Measurements from ENCODE around the gene SLC29A1. TPM values are rescaled to one million over a fixed set of nuclear protein-coding genes. Genes with fewer than 3 reads are reported as not detected.
A peak's percentile ranks its signal among the peaks of the same experiment; 100 is the strongest.

The SLC29A1 gene
- total and polyA plus RNA-seq, 2 of the 8 experiments (the other 6 are each of a cell fraction or from before 2014, with no cell fraction given), result 187 to 558 TPM

DNA sequence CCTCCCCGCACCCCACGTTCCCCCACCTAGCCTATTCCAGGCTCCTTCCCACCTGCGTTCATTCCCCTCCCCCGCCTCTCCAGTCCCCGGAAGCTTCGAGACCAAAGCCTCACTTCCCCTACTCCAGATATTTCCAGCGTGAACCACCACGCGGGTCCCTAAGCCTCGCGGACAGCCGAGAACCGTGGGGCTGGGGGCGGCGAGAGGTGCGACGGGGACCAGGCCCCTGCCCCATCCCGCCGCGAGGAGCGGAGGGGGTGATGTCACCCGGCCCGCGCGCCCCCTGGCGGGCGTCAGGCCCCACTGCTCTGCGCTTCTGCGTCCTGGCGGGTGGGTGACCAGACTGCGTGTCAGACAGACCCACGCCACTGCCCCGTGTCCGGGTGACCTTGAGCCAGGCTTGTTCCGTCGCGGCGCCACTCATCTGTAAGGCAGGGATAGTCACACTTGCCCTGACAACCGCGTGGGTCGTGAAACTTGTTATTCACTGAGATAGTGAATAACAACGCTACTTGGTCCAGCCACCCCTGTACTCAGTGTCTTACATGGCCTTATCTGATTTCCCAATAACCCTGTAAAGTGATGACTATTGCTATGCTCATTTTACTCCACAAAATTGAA, 14.5 kb downstream of the SLC29A1 start (continued):
- TF ChIP-seq HDAC6 (IDR thresholded peaks at IDR 0.05; ENCODE audit: low read depth, low read length) (no peak), RXRA (IDR thresholded peaks at IDR 0.05; ENCODE audit: insufficient read depth, low read depth, low read length) (no peak), CBX5 (IDR thresholded peaks at IDR 0.05; ENCODE audit: low read depth, low read length) (no peak), HDAC2 (IDR thresholded peaks at IDR 0.05; ENCODE audit: borderline replicate concordance in 1 of 2, low read depth in 2 of 2, low read length in 2 of 2) (peak in 1 of 2 experiments; percentile 75; a peak in 1 of 4 replicates), CBX8 (IDR thresholded peaks at IDR 0.05; ENCODE audit: borderline replicate concordance, low read depth, low read length) (no peak), POLR2A (IDR thresholded peaks at IDR 0.05; ENCODE audit: control extremely low read depth in 1 of 2, low read depth in 2 of 2, low read length in 2 of 2) (peak in 1 of 2 experiments; percentile 68; a peak in 2 of 3 replicates), RNF2 (IDR thresholded peaks at IDR 0.05; ENCODE audit: borderline replicate concordance, low read depth, low read length, missing control alignments, poor library complexity, severe bottlenecking) (no peak), CHD1 (IDR thresholded peaks at IDR 0.05; ENCODE audit: low read depth, low read length) (no peak), GTF2F1 (IDR thresholded peaks at IDR 0.05; ENCODE audit: borderline replicate concordance, low read depth, low read length) (no peak)
- TF ChIP-seq, protein P1, sequence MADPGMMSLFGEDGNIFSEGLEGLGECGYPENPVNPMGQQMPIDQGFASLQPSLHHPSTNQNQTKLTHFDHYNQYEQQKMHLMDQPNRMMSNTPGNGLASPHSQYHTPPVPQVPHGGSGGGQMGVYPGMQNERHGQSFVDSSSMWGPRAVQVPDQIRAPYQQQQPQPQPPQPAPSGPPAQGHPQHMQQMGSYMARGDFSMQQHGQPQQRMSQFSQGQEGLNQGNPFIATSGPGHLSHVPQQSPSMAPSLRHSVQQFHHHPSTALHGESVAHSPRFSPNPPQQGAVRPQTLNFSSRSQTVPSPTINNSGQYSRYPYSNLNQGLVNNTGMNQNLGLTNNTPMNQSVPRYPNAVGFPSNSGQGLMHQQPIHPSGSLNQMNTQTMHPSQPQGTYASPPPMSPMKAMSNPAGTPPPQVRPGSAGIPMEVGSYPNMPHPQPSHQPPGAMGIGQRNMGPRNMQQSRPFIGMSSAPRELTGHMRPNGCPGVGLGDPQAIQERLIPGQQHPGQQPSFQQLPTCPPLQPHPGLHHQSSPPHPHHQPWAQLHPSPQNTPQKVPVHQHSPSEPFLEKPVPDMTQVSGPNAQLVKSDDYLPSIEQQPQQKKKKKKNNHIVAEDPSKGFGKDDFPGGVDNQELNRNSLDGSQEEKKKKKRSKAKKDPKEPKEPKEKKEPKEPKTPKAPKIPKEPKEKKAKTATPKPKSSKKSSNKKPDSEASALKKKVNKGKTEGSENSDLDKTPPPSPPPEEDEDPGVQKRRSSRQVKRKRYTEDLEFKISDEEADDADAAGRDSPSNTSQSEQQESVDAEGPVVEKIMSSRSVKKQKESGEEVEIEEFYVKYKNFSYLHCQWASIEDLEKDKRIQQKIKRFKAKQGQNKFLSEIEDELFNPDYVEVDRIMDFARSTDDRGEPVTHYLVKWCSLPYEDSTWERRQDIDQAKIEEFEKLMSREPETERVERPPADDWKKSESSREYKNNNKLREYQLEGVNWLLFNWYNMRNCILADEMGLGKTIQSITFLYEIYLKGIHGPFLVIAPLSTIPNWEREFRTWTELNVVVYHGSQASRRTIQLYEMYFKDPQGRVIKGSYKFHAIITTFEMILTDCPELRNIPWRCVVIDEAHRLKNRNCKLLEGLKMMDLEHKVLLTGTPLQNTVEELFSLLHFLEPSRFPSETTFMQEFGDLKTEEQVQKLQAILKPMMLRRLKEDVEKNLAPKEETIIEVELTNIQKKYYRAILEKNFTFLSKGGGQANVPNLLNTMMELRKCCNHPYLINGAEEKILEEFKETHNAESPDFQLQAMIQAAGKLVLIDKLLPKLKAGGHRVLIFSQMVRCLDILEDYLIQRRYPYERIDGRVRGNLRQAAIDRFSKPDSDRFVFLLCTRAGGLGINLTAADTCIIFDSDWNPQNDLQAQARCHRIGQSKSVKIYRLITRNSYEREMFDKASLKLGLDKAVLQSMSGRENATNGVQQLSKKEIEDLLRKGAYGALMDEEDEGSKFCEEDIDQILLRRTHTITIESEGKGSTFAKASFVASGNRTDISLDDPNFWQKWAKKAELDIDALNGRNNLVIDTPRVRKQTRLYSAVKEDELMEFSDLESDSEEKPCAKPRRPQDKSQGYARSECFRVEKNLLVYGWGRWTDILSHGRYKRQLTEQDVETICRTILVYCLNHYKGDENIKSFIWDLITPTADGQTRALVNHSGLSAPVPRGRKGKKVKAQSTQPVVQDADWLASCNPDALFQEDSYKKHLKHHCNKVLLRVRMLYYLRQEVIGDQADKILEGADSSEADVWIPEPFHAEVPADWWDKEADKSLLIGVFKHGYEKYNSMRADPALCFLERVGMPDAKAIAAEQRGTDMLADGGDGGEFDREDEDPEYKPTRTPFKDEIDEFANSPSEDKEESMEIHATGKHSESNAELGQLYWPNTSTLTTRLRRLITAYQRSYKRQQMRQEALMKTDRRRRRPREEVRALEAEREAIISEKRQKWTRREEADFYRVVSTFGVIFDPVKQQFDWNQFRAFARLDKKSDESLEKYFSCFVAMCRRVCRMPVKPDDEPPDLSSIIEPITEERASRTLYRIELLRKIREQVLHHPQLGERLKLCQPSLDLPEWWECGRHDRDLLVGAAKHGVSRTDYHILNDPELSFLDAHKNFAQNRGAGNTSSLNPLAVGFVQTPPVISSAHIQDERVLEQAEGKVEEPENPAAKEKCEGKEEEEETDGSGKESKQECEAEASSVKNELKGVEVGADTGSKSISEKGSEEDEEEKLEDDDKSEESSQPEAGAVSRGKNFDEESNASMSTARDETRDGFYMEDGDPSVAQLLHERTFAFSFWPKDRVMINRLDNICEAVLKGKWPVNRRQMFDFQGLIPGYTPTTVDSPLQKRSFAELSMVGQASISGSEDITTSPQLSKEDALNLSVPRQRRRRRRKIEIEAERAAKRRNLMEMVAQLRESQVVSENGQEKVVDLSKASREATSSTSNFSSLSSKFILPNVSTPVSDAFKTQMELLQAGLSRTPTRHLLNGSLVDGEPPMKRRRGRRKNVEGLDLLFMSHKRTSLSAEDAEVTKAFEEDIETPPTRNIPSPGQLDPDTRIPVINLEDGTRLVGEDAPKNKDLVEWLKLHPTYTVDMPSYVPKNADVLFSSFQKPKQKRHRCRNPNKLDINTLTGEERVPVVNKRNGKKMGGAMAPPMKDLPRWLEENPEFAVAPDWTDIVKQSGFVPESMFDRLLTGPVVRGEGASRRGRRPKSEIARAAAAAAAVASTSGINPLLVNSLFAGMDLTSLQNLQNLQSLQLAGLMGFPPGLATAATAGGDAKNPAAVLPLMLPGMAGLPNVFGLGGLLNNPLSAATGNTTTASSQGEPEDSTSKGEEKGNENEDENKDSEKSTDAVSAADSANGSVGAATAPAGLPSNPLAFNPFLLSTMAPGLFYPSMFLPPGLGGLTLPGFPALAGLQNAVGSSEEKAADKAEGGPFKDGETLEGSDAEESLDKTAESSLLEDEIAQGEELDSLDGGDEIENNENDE (IDR thresholded peaks at IDR 0.05; ENCODE audit: insufficient replicate concordance, low read length), result no peak
